K562 (cell line): ENCODE data around the gene AADAC. TPM values are rescaled to one million over a fixed set of nuclear protein-coding genes. Genes with fewer than 3 reads are reported as not detected.

ENCODE experiments used
- ATAC-seq: fragments of 200-7000 bp; cut with Tn5 transposase; 3 replicates; pipeline ENCODE4 v1.9.1; 2020; ENCODE audit warnings: moderate library complexity
- BruUV-seq: library from RNA; stranded (reverse); fragments of 400-500 nt; replicated peaks from 2 replicates; lab custom pipeline; 2021; lab: Mats Ljungman, UMichigan
- CTCF ChIA-PET: fragments of 300-600 bp; formaldehyde crosslinking; extraction: SDS; loops from one replicate; lab custom pipeline; 2021; ENCODE audit warnings: low intra/inter-chr PET ratio; lab: Yijun Ruan, JAX
- POLR2A ChIA-PET: fragments of 300-600, 350-650 bp; sonication (Branson Sonifier 250); formaldehyde crosslinking; extraction: SDS; loops from one replicate; lab custom pipeline; 2021; ENCODE audit warnings: antibody characterized with exemption, inconsistent platforms; lab: Yijun Ruan, JAX
- DNase-seq, 4 experiments: peaks; one replicate each; pipeline versions ENCODE4 v3.0.0 to v3.0.0-alpha.2; 2011 to 2018; ENCODE audit warnings: low spot score in 3 of 4, mixed read lengths in 3 of 4; ENCODE audit errors: extremely low read depth in 1 of 4
- FAIRE-seq: peaks from 2 replicates; lab custom pipeline; 2011; peaks lifted over from hg19 to GRCh38; lab: Jason Lieb, UNC
- H2AFZ ChIP-seq: 2 replicates; pipeline ENCODE4 v1.6.0; 2011; ENCODE audit warnings: low read depth, low read length, control low read depth, inconsistent platforms
- H3K27ac ChIP-seq: fragments of 200-600 bp; 3 replicates; pipeline ENCODE4 v1.8.0; 2011; ENCODE audit warnings: low read depth, mild to moderate bottlenecking, control low read depth, inconsistent platforms, low read length, moderate library complexity, mixed read lengths; ENCODE audit errors: extremely low read depth
- H3K27me3 ChIP-seq, 2 experiments: fragments of 300-600 bp in 1 of 2; 2 replicates in 1 of 2; 3 replicates in 1 of 2; pipeline versions ENCODE4 v1.6.0 to v1.8.0; 2011; ENCODE audit warnings: inconsistent platforms in 2 of 2, low read length in 2 of 2, mild to moderate bottlenecking in 1 of 2, mixed read lengths in 1 of 2, moderate library complexity in 1 of 2; ENCODE audit not compliant: control insufficient read depth in 2 of 2, insufficient read depth in 2 of 2
- H3K36me3 ChIP-seq: fragments of 300-600 bp; 3 replicates; pipeline ENCODE4 v1.8.0; 2011; ENCODE audit warnings: mild to moderate bottlenecking, low read length, inconsistent platforms; ENCODE audit not compliant: control insufficient read depth, insufficient read depth
- H3K4me1 ChIP-seq, 2 experiments: fragments of 200-600 bp in 1 of 2; replicated peaks in 1 of 2; 2 replicates in 1 of 2; 3 replicates in 1 of 2; pipeline versions ENCODE4 v1.5.1 to v1.8.0; 2011; ENCODE audit warnings: inconsistent platforms in 2 of 2, low read length in 2 of 2, mild to moderate bottlenecking in 1 of 2, mixed read lengths in 1 of 2, moderate library complexity in 1 of 2; ENCODE audit not compliant: control insufficient read depth in 2 of 2, insufficient read depth in 2 of 2
- H3K4me2 ChIP-seq: 2 replicates; pipeline ENCODE4 v1.6.1; 2011; ENCODE audit warnings: low read length, control low read depth, inconsistent platforms, mixed read lengths; ENCODE audit not compliant: insufficient read depth
- H3K4me3 ChIP-seq: fragments of 200-600 bp; sonication (generic), shearing (Covaris generic); 2 replicates; pipeline ENCODE4 v1.5.1; 2016; ENCODE audit warnings: control low read depth, inconsistent platforms
- H3K79me2 ChIP-seq: fragments of 200-600 bp; 3 replicates; pipeline ENCODE4 v1.8.0; 2011; ENCODE audit warnings: low read length, inconsistent platforms; ENCODE audit not compliant: control insufficient read depth, insufficient read depth
- H3K9ac ChIP-seq, 2 experiments: 2 replicates each; pipeline versions ENCODE4 v1.6.0 to v1.6.1; 2011; ENCODE audit warnings: low read depth in 2 of 2, low read length in 2 of 2, control low read depth in 1 of 2, inconsistent platforms in 1 of 2, mild to moderate bottlenecking in 1 of 2, mixed read lengths in 1 of 2; ENCODE audit not compliant: insufficient read depth in 1 of 2
- H3K9me1 ChIP-seq: one replicate; pipeline ENCODE4 v1.6.0; 2011; ENCODE audit warnings: inconsistent platforms, mild to moderate bottlenecking, low read length, moderate library complexity; ENCODE audit not compliant: control insufficient read depth, insufficient read depth
- H3K9me3 ChIP-seq: replicated peaks from 2 replicates; pipeline ENCODE4 v1.5.1; 2011; ENCODE audit warnings: low read depth, low read length, inconsistent platforms; ENCODE audit not compliant: control insufficient read depth, insufficient read depth
- H4K20me1 ChIP-seq: replicated peaks from 2 replicates; pipeline ENCODE4 v1.6.1; 2011; ENCODE audit warnings: low read length, inconsistent platforms, mixed read lengths; ENCODE audit not compliant: control insufficient read depth, insufficient read depth
- BHLHE40 ChIP-seq: IDR thresholded peaks from 2 replicates; pipeline ENCODE4 v1.6.1; 2011; ENCODE audit warnings: low read length, improper control_type of control experiment
- ELF1 ChIP-seq: fragments of 200-800 bp; sonication (Bioruptor generic); IDR thresholded peaks from 2 replicates; pipeline ENCODE4 v1.6.1; 2016; ENCODE audit warnings: missing genetic modification characterization, missing compliant biosample characterization
- ETS2 ChIP-seq: IDR thresholded peaks from 2 replicates; pipeline ENCODE4 v1.6.1; 2016; ENCODE audit warnings: borderline replicate concordance, missing genetic modification characterization, mild to moderate bottlenecking, moderate library complexity, missing compliant biosample characterization; ENCODE audit not compliant: poor library complexity, severe bottlenecking
- KAT2B ChIP-seq: IDR thresholded peaks from one replicate; pipeline ENCODE4 v1.6.1; 2012; ENCODE audit warnings: low read depth, mild to moderate bottlenecking, control low read depth, inconsistent platforms, low read length, moderate library complexity
- NR2C2 ChIP-seq, 2 experiments: fragments of 200-800 bp in 1 of 2; sonication (Bioruptor generic) in 1 of 2; sonication (generic) in 1 of 2; formaldehyde crosslinking in 1 of 2; IDR thresholded peaks; 2 replicates each; pipeline versions ENCODE4 v1.6.1 to v1.8.0; 2016 to 2022; ENCODE audit warnings: mild to moderate bottlenecking in 1 of 2, missing compliant biosample characterization in 1 of 2, missing genetic modification characterization in 1 of 2, missing genetic modification reagents in 1 of 2
- SREBF1 ChIP-seq: fragments of 150-350 bp; IDR thresholded peaks from 2 replicates; pipeline ENCODE4 v1.6.1; 2014; ENCODE audit warnings: antibody characterized with exemption, low read depth, low read length, borderline replicate concordance
- YY1 ChIP-seq, 3 experiments: IDR thresholded peaks; 2 replicates each; pipeline ENCODE4 v1.6.1; 2011; ENCODE audit warnings: low read length in 2 of 3, mild to moderate bottlenecking in 2 of 3, moderate library complexity in 2 of 3, borderline replicate concordance in 1 of 3, control low read depth in 1 of 3, low read depth in 1 of 3; ENCODE audit not compliant: insufficient read depth in 3 of 3, insufficient replicate concordance in 2 of 3, control insufficient read depth in 1 of 3, insufficient read length in 1 of 3; ENCODE audit errors: extremely low read depth in 1 of 3
- ZNF134 ChIP-seq: fragments of 250-450 bp; sonication (Bioruptor Pico); conservative IDR thresholded peaks from 2 replicates; pipeline ENCODE4 v1.4.0; 2020
- ZNF830 ChIP-seq: fragments of 250-450 bp; sonication (Bioruptor Pico); IDR thresholded peaks from 2 replicates; pipeline ENCODE4 v1.5.0; 2021; ENCODE audit warnings: mild to moderate bottlenecking
- WGBS: fragments of 100-300 bp; shearing (Covaris generic); methylation state at CpG from one replicate; pipeline ENCODE4 v1.1.6; 2016; ENCODE audit warnings: low coverage, mixed read lengths; ENCODE audit not compliant: insufficient coverage; ENCODE audit errors: missing lambda C conversion rate; 5-methylcytosine and 5-hydroxymethylcytosine counted together
- in situ Hi-C: fragments of 300-500 bp; cut with MboI; formaldehyde crosslinking; loops from 4 replicates; pipeline ENCODE4 v1.15.0; 2018; ENCODE audit warnings: inconsistent platforms, mixed read lengths
- intact Hi-C: fragments of 100-400 bp; cut with micrococcal nuclease; formaldehyde crosslinking; loops from 2 replicates; pipeline ENCODE4 v1.14.2; 2022
- polyA plus RNA-seq, 8 experiments: library from polyadenylated mRNA; depleted of rRNA in 4 of 8; stranded (reverse) in 5 of 8; unstranded in 3 of 8; fragments of >200 nt; fragmentation: Nextera tagmentation in 2 of 8; fragmentation: Illumina TruSeq in 1 of 8; extraction: Ambion mirVana in 2 of 8; extraction: Trizol in 1 of 8; gene quantifications; 2 replicates each; pipeline versions ENCODE4 v1.2.1 to v1.2.3, GENCODE V29; 2011 to 2014; ENCODE audit warnings: inconsistent platforms in 1 of 8, missing spikeins in 1 of 8
- total RNA-seq, 7 experiments: library from RNA; depleted of rRNA in 6 of 7; stranded (reverse); fragments of >200 nt in 6 of 7; fragmentation: Illumina TruSeq in 2 of 7; extraction: Trizol in 2 of 7; gene quantifications; 2 replicates each; pipeline versions ENCODE4 v1.2.1 to v1.2.3, GENCODE V29; 2011 to 2021; ENCODE audit warnings: low replicate concordance in 1 of 7
- TF ChIP-seq, protein P1 (sequence below): sonication (generic); formaldehyde crosslinking; IDR thresholded peaks from 2 replicates; pipeline ENCODE4 v1.8.1; 2023; ENCODE audit warnings: mild to moderate bottlenecking, missing genetic modification reagents

The AADAC gene
- total and polyA plus RNA-seq, 9 of the 15 experiments (the other 6 are each of a cell fraction or from before 2014, with no cell fraction given) = 0.47 TPM; not detected in 8

DNA sequence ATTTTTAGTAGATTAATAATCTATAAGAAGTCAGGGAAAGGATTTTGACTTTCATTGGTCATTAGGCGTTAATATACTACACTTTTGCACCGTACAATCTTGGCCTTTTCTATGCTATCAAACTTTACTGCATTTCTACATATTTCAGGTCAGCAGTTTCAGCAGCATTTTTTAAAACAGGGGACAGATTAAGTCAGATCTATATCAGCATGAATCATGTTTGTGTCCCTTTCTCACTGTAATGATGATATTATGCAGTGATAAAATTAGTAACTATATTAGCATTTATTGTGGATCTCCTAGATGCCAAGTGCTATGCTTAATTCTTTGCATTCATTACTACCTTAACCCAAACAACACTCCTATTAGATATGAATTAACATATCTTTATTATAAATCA, 20.3 kb upstream of the AADAC start (continued):
- TF ChIP-seq, protein P1, sequence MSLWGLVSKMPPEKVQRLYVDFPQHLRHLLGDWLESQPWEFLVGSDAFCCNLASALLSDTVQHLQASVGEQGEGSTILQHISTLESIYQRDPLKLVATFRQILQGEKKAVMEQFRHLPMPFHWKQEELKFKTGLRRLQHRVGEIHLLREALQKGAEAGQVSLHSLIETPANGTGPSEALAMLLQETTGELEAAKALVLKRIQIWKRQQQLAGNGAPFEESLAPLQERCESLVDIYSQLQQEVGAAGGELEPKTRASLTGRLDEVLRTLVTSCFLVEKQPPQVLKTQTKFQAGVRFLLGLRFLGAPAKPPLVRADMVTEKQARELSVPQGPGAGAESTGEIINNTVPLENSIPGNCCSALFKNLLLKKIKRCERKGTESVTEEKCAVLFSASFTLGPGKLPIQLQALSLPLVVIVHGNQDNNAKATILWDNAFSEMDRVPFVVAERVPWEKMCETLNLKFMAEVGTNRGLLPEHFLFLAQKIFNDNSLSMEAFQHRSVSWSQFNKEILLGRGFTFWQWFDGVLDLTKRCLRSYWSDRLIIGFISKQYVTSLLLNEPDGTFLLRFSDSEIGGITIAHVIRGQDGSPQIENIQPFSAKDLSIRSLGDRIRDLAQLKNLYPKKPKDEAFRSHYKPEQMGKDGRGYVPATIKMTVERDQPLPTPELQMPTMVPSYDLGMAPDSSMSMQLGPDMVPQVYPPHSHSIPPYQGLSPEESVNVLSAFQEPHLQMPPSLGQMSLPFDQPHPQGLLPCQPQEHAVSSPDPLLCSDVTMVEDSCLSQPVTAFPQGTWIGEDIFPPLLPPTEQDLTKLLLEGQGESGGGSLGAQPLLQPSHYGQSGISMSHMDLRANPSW = no peak
- no peak for TF ChIP-seq ELF1

DNA sequence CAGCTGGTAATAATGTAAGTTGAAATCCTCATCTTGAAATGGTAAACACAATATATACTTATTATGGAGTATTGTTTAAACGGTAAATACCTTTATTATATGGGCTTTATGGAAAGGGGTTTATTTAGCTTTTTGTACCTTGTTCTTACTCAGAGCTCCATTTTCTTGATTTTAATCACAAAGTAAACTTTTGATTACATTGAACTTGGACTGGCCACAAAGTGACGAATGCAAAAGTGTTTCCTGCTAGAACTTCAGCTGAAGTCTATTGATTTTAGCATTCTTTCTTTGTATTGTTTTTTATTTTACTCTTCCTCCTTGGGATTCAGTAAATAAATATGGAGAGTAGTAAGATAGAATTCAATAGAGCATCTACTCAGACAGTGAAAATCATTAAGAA, 19.8 kb upstream of the AADAC start:
- Histone ChIP-seq H3K9ac (no peak overlapping the region), H3K4me2 (no peak overlapping the region), H2AFZ (no peak overlapping the region), H3K36me3 (no peaks in the 10 kb centered on the region), H3K9me3 (peaks cover 2% of the 10 kb centered on the region; the same call in 1 of the 2 replicates), H3K9me1 (no peaks in the 10 kb centered on the region), H3K79me2 (no peaks in the 10 kb centered on the region), H3K4me3 (no peak overlapping the region), H4K20me1 (no peaks in the 10 kb centered on the region), H3K27me3 (no peaks in the 10 kb centered on the region), H3K4me1 (peaks cover 0 to 3% of the 10 kb centered on the region in 2 experiments; a peak in 1 of 5 replicates), H3K27ac (no peak overlapping the region)
- CTCF ChIA-PET = no interaction called here
- intact Hi-C loops (no loop called here), in situ Hi-C loops (no loop called here)
- BruUV-seq = no TSS peak
- TF ChIP-seq ZNF830 = no peak
- TF ChIP-seq SREBF1 = no peak
- TF ChIP-seq ZNF134 (CRISPR knock-in tag) = no peak
- no peak for TF ChIP-seq YY1 (IDR thresholded peaks at IDR 0.05; ENCODE audit: borderline replicate concordance in 1 of 3, control insufficient read depth in 1 of 3, extremely low read depth in 1 of 3, insufficient read depth in 3 of 3, insufficient read length in 1 of 3, insufficient replicate concordance in 2 of 3, low read depth in 1 of 3, low read length in 2 of 3)
- TF ChIP-seq BHLHE40 = no peak
- TF ChIP-seq ETS2 (tag) = no peak
- no peak for TF ChIP-seq KAT2B
- TF ChIP-seq NR2C2 (CRISPR knock-in tag; IDR thresholded peaks at IDR 0.05) = no peak
- no peak for TF ChIP-seq NR2C2 (tag; IDR thresholded peaks at IDR 0.05)
- ATAC-seq (no peak), FAIRE-seq (no peak), DNase-seq (no peak)
- POLR2A ChIA-PET = no interaction called here
- WGBS = 26% methylated on average over 2 of the region's 2 CpGs
